Measurements from ENCODE around the gene HOXB4.

HOXB4 gene

DNA sequence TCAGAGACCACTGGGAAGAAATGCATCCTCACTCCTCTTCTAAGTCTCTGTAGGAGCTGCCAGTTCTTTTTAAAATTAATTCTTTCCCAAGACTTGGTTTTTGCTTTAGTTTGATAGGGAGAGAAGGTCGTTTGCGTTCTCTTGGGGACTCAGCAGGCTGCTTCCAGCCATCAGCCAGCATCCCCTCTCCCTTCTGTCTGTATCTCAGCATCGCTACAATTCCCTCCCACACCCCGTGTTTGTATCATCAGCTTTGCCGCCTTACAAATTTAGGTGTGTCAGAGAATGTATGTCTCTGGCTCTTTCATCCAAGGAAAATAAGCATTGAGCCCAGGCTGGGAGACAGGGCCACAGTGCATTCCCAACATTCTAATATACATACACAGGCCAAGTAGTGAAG is 21.2 kb upstream of the HOXB4 start:
- no peaks in the 10 kb centered on the region for H3K36me3 ChIP-seq (ENCODE audit: control insufficient read depth, insufficient read depth, low read length)
- H3K4me1 ChIP-seq (ENCODE audit: control insufficient read depth, insufficient read depth, low read length) = no peaks in the 10 kb centered on the region
- WGBS, 2 experiments = 11 to 24% methylated on average over 2 to 5 of the region's 5 CpGs
- H3K27ac ChIP-seq (ENCODE audit: insufficient read depth, low read depth, low read length, poor library complexity, severe bottlenecking) = no peak overlapping the region
- H3K27me3 ChIP-seq (ENCODE audit: control insufficient read depth, insufficient read depth, low read length, poor library complexity, severe bottlenecking) = peaks cover 100% of the 10 kb centered on the region
- H3K4me3 ChIP-seq (ENCODE audit: insufficient read depth, low read depth, low read length) = no peak overlapping the region
- no peaks in the 10 kb centered on the region for H3K9me3 ChIP-seq (ENCODE audit: control insufficient read depth, low read length)

DNA sequence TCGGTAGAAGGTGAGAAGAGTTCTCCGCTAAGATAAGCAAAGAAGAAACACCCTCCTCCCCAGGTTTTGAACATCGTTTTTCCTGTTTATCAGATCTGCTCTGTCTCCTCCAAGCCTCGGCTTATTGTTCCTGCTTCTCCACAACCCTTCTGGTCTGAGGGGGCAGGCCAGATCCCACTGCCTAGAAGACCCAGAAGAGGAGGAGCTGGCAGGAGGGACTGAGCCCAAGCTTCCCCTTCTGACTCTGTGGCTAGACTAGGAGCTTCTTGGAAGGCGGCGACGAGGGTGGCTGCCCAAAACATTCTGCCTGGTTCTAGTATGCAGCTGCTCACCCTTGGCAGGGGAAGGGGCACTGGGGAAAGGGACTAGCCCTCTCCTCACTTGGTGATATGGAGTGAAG is 20.6 kb upstream of the HOXB4 start:
- Histone ChIP-seq H3K27me3 (ENCODE audit: control insufficient read depth, insufficient read depth, low read length, poor library complexity, severe bottlenecking) (peaks cover 100% of the 10 kb centered on the region), H3K4me3 (ENCODE audit: insufficient read depth, low read depth, low read length) (no peak overlapping the region), H3K9me3 (ENCODE audit: control insufficient read depth, low read length) (no peaks in the 10 kb centered on the region), H3K36me3 (ENCODE audit: control insufficient read depth, insufficient read depth, low read length) (no peaks in the 10 kb centered on the region), H3K27ac (ENCODE audit: insufficient read depth, low read depth, low read length, poor library complexity, severe bottlenecking) (no peak overlapping the region), H3K4me1 (ENCODE audit: control insufficient read depth, insufficient read depth, low read length) (no peaks in the 10 kb centered on the region)
- 16 to 18% methylated on average over 7 of the region's 7 CpGs for WGBS, 2 experiments

DNA sequence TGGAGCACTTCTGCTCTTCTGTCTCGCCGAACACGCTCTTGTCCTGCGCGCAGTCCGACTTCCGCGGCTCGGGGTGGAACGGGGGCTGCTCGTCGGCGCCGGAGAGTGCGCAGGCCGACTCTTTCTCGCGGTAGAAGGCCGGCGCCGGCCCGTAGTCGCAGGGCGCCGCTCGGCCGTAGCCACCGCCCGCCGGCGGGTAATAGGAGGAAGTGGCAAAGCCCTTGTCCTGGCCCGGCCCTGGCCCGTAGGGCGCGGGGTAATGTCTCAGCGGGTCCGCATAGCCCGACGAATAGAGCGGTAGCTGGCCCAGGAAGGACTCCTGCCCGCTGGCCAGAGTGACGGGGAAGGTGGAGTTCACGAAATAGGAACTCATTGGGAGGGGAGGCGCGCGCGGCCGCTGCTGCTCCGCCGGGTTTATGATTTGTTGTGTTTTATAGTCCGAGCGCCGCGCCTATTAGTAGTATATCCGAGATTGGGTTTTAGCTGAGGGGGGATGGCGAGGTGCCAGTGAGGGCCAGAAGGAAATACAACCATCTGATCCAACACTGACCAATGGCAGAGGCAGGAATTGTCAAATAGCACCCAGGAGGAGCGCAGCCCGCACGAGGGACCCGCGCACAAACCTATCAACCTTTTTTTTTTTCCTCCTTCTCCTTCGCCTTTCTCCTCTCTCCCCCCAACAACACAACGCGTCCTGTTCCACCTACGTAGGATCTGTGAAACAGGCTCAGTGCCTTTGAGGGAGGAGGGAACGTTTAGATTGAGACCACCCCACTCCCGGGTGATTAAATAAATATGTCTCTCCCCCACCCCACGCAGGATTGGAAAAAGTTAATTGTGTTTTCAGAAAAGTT is 19.9 kb upstream of the HOXB4 start:
- no peak overlapping the region for H3K27ac ChIP-seq (ENCODE audit: insufficient read depth, low read depth, low read length, poor library complexity, severe bottlenecking)
- peaks cover 100% of the 10 kb centered on the region for H3K27me3 ChIP-seq (ENCODE audit: control insufficient read depth, insufficient read depth, low read length, poor library complexity, severe bottlenecking)
- 2 to 3% methylated on average over 65 to 67 of the region's 68 CpGs for WGBS, 2 experiments
- no peaks in the 10 kb centered on the region for H3K9me3 ChIP-seq (ENCODE audit: control insufficient read depth, low read length)
- H3K4me3 ChIP-seq (ENCODE audit: insufficient read depth, low read depth, low read length) = no peak overlapping the region
- H3K36me3 ChIP-seq (ENCODE audit: control insufficient read depth, insufficient read depth, low read length) = no peaks in the 10 kb centered on the region
- H3K4me1 ChIP-seq (ENCODE audit: control insufficient read depth, insufficient read depth, low read length) = peaks cover 3% of the 10 kb centered on the region

DNA sequence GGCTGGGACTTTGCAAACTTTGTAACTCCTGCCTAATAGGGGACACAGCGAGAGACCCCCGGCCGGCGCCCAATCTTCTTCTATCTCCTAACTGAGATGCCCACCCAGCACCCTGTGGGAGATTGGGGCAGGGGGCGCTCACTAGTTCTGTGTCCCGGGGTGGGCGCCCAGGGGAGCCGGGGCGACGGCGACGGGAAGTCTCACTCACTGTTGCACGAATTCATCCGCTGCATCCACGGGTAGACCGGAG is 19.3 kb upstream of the HOXB4 start:
- Histone ChIP-seq H3K36me3 (ENCODE audit: control insufficient read depth, insufficient read depth, low read length) (no peaks in the 10 kb centered on the region), H3K9me3 (ENCODE audit: control insufficient read depth, low read length) (no peaks in the 10 kb centered on the region), H3K4me1 (ENCODE audit: control insufficient read depth, insufficient read depth, low read length) (peaks cover 3% of the 10 kb centered on the region), H3K4me3 (ENCODE audit: insufficient read depth, low read depth, low read length) (no peak overlapping the region), H3K27me3 (ENCODE audit: control insufficient read depth, insufficient read depth, low read length, poor library complexity, severe bottlenecking) (peaks cover 100% of the 10 kb centered on the region), H3K27ac (ENCODE audit: insufficient read depth, low read depth, low read length, poor library complexity, severe bottlenecking) (no peak overlapping the region)
- WGBS, 2 experiments = 4 to 5% methylated on average over 16 of the region's 16 CpGs

DNA sequence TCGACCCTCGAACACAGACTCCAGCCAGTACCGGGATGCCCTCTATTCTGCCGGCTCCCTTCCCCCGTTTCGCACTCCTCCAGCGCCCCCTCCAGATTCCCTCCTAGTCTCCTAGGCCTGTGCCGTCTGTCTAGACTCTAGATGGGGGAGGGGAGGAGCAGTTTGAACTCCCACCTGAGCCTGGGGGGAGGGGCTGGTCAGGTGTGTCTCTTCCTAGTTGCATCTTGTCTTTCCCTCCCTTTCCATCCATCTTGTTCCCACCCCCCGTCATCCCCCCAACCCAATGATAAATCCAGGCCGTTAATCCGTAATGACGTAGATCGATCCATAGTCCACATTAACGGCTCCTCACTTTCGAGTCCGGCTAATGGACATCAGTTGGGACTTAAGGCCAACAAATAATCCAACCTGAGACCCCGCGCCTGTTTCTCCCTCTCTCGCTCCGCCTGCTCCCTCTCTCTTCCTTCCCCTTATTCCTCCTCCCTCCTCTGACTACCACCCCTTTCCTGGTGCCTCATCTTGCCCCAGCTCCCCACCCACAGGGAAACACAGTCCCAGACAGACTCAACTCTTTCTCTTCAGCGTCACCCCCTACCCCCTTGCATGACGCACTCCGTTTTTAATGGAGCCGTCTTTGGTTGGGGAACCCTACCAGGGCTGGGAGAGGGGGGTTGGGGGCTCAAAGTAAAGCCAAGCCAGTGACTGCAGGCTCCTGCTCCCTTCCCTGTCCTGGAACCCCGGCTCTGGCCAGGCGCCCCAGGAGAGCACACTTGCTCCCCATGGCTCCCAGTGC is 18.8 kb upstream of the HOXB4 start:
- Histone ChIP-seq H3K36me3 (ENCODE audit: control insufficient read depth, insufficient read depth, low read length) (no peaks in the 10 kb centered on the region), H3K27ac (ENCODE audit: insufficient read depth, low read depth, low read length, poor library complexity, severe bottlenecking) (no peak overlapping the region), H3K27me3 (ENCODE audit: control insufficient read depth, insufficient read depth, low read length, poor library complexity, severe bottlenecking) (peaks cover 100% of the 10 kb centered on the region), H3K9me3 (ENCODE audit: control insufficient read depth, low read length) (no peaks in the 10 kb centered on the region), H3K4me3 (ENCODE audit: insufficient read depth, low read depth, low read length) (no peak overlapping the region), H3K4me1 (ENCODE audit: control insufficient read depth, insufficient read depth, low read length) (peaks cover 3% of the 10 kb centered on the region)
- 5 to 8% methylated on average over 22 to 26 of the region's 26 CpGs for WGBS, 2 experiments

DNA sequence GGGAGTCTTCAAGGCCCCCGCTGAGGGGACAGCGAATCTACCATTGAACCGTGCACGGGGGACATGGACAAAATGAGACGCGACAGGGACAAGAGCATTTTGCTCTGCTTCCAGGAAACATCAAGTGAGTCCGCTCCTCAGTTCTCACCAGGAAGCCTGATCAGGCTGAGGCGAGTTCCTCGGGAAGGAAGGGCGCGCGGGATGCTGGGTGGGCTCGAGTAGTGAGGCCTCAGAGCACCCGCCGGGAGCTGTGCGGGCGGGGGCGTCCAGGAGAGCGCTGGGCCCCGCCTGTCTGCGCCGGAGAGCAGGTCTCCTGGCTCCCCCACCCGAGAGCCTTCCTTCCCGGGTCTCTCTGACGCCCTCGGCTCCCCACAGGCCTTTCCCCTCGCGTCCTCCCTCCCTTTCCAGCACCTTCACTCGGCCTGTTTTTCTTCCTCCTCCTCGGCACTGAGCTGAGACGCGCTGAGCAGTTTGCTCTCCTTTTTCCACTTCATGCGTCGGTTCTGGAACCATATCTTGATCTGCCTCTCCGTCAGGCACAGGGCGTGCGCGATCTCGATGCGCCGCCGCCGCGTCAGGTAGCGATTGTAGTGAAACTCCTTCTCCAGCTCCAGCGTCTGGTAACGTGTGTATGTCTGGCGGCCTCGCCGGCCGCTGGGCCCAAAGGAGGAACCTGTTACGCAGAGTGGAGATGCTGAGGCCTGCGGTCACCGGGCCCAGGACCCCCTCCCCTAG is 18.0 kb upstream of the HOXB4 start:
- H3K4me1 ChIP-seq (ENCODE audit: control insufficient read depth, insufficient read depth, low read length) = peaks cover 3% of the 10 kb centered on the region
- 3% methylated on average over 54 of the region's 54 CpGs for WGBS, 2 experiments
- no peak overlapping the region for H3K4me3 ChIP-seq (ENCODE audit: insufficient read depth, low read depth, low read length)
- H3K36me3 ChIP-seq (ENCODE audit: control insufficient read depth, insufficient read depth, low read length) = no peaks in the 10 kb centered on the region
- peaks cover 100% of the 10 kb centered on the region for H3K27me3 ChIP-seq (ENCODE audit: control insufficient read depth, insufficient read depth, low read length, poor library complexity, severe bottlenecking)
- no peaks in the 10 kb centered on the region for H3K9me3 ChIP-seq (ENCODE audit: control insufficient read depth, low read length)
- H3K27ac ChIP-seq (ENCODE audit: insufficient read depth, low read depth, low read length, poor library complexity, severe bottlenecking) = no peak overlapping the region

DNA sequence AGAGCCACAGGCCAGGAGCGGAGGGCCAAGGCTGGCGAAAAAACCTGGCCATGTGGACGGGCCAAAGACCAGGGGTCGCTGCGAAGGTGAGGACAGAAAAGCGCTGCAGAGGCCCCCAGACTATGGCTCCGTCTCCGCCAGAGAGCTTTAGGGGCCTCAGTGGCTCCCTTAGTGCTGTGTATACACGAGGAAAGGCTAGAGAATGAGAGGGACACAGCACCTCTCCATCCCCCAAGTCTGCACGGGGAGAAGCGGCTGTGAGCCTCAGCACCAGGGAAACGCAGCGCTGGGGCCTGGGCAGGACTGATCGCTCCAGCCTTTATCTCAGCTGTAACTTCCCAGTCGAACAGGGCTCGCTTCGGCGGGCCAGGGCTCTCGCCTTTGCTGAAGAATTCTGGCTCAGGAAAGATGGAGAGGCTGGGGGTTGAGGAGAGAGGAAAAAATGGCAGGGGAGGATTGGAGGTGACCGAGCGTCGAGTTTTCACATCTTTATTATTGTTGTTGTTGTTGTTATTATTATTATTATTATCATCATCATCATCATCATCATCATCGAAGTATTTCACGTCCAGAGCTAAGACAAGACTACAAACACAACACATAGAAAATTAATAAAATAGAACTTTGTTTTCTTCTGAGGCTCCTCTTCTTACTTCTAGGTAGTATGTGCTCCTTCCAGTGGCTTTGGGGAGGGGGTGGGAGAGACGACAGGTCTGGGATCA is 17.3 kb upstream of the HOXB4 start:
- no peaks in the 10 kb centered on the region for H3K36me3 ChIP-seq (ENCODE audit: control insufficient read depth, insufficient read depth, low read length)
- 7 to 10% methylated on average over 20 of the region's 25 CpGs for WGBS, 2 experiments
- H3K4me1 ChIP-seq (ENCODE audit: control insufficient read depth, insufficient read depth, low read length) = peaks cover 3% of the 10 kb centered on the region
- no peak overlapping the region for H3K4me3 ChIP-seq (ENCODE audit: insufficient read depth, low read depth, low read length)
- H3K9me3 ChIP-seq (ENCODE audit: control insufficient read depth, low read length) = no peaks in the 10 kb centered on the region
- H3K27ac ChIP-seq (ENCODE audit: insufficient read depth, low read depth, low read length, poor library complexity, severe bottlenecking) = no peak overlapping the region
- H3K27me3 ChIP-seq (ENCODE audit: control insufficient read depth, insufficient read depth, low read length, poor library complexity, severe bottlenecking) = peaks cover 100% of the 10 kb centered on the region

DNA sequence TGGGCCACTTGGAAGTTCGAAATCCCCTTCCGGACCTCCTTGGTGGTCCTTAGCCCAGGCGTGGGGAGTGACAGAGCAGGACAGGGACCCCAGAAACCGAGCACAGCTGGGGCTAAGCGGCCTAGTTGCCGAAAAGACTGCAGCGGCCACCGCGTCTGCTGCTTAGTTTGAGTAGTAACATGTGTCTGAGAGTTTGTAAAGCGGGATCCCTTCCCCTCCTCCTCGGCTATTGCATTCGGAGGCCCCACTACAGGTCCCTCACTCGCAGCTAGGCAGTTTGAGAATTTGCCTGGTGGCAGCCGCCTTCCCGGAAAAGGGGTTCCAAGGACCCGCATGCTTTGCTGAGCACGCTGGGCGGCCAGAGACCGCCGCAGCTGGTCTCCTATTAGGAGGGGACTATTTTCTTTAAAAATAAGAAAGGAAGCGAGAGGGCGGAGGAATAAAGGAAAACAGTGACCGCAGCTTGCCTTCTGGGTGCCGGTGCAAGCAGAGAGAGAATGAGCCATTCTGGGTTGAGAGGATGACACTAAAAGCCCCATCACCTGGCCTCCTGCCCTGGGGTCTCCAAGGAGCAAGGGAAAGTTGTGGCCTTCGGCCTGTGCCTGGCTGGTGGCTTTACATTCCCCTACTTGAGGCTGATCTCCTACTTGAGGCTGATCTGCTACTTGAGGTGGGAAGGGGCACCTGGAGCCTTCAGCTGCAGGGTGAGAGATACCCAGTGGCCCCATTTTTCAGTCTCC is 16.6 kb upstream of the HOXB4 start:
- H3K27ac ChIP-seq (ENCODE audit: insufficient read depth, low read depth, low read length, poor library complexity, severe bottlenecking) = no peak overlapping the region
- 8 to 9% methylated on average over 25 of the region's 25 CpGs for WGBS, 2 experiments

DNA sequence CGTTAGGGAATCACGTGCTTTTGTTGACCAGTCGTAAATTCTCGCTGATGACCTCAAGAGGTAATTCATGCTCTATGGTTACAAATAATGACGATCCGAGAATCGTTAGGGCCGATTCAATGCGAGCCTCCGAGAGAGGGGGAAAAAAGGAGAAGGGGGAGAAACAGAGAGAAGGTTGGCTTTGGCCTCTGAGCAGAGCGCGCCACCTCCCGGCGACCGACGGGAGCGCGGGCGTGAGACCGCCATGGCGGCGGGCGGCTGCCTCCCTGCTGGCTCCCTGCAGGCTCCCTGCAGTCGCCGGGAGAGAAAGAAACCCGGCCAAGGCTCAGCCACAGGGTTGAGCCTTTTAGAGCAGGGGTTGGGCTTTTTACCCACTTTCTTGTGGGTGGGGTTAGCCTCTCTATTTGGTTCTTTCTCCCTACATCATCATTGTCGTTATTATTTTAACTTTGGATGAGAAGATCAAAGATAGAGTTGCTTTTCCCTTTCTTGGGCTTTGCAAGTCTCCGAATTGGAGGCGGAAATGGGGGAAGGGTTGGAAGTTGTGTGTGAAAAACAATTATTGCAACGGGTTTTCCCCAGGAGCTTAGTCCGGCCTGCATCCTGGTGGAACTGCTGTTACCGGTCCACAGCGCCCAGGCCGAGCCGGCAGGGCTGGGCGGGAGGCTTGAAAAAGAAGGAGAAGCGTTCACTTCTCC is 15.8 kb upstream of the HOXB4 start:
- WGBS, 2 experiments = 1% methylated on average over 36 to 37 of the region's 37 CpGs
- Histone ChIP-seq H3K4me1 (ENCODE audit: control insufficient read depth, insufficient read depth, low read length) (peaks cover 3% of the 10 kb centered on the region), H3K27ac (ENCODE audit: insufficient read depth, low read depth, low read length, poor library complexity, severe bottlenecking) (no peak overlapping the region), H3K36me3 (ENCODE audit: control insufficient read depth, insufficient read depth, low read length) (no peaks in the 10 kb centered on the region), H3K4me3 (ENCODE audit: insufficient read depth, low read depth, low read length) (no peak overlapping the region), H3K9me3 (ENCODE audit: control insufficient read depth, low read length) (no peaks in the 10 kb centered on the region), H3K27me3 (ENCODE audit: control insufficient read depth, insufficient read depth, low read length, poor library complexity, severe bottlenecking) (peaks cover 100% of the 10 kb centered on the region)

More for the DNA sequence above, 16.6 kb upstream of the HOXB4 start:
- Histone ChIP-seq H3K4me1 (ENCODE audit: control insufficient read depth, insufficient read depth, low read length) (peaks cover 3% of the 10 kb centered on the region), H3K4me3 (ENCODE audit: insufficient read depth, low read depth, low read length) (no peak overlapping the region), H3K36me3 (ENCODE audit: control insufficient read depth, insufficient read depth, low read length) (no peaks in the 10 kb centered on the region), H3K9me3 (ENCODE audit: control insufficient read depth, low read length) (no peaks in the 10 kb centered on the region), H3K27me3 (ENCODE audit: control insufficient read depth, insufficient read depth, low read length, poor library complexity, severe bottlenecking) (peaks cover 100% of the 10 kb centered on the region)

All from ectodermal cell (in vitro differentiated cells).